GM12878 (cell line): ENCODE measurements around the gene CDHR5. TPM values are rescaled to one million over a fixed set of nuclear protein-coding genes. Genes with fewer than 3 reads are reported as not detected.
A peak's percentile ranks its signal among the peaks of the same experiment; 100 is the strongest.

Source experiments
- ATAC-seq: fragments of 200-7000 bp; cut with Tn5 transposase; 3 replicates; pipeline ENCODE4 v1.9.1; 2020; ENCODE audit warnings: mild to moderate bottlenecking, moderate library complexity
- BruUV-seq: library from RNA; stranded (reverse); fragments of 400-500 nt; replicated peaks from 2 replicates; lab custom pipeline; 2021; lab: Mats Ljungman, UMichigan
- CTCF ChIA-PET: fragments of 300-600 bp; sonication (Branson Sonifier 250); formaldehyde crosslinking; extraction: SDS; loops from one replicate; lab custom pipeline; 2021; ENCODE audit warnings: inconsistent platforms; lab: Yijun Ruan, JAX
- POLR2A ChIA-PET: fragments of 350-600 bp; formaldehyde crosslinking; extraction: SDS; loops from one replicate; lab custom pipeline; 2021; ENCODE audit warnings: inconsistent platforms; lab: Charles Lee
- RAD21 ChIA-PET: fragments of 300-600 bp; sonication (Branson Sonifier 250); formaldehyde crosslinking; loops from one replicate; lab custom pipeline; 2023; ENCODE audit warnings: antibody characterized with exemption; ENCODE audit not compliant: unreplicated experiment; lab: Charles Lee
- SMC1A ChIA-PET: fragments of 300-600 bp; sonication (Branson Sonifier 250); formaldehyde crosslinking; loops from one replicate; lab custom pipeline; 2023; ENCODE audit not compliant: unreplicated experiment, uncharacterized antibody; lab: Charles Lee
- DNase-seq: peaks from one replicate; pipeline ENCODE4 v3.0.0-alpha.2; 2011; ENCODE audit warnings: low read depth, low spot score
- FAIRE-seq: peaks from 3 replicates; lab custom pipeline; 2011; peaks lifted over from hg19 to GRCh38; lab: Jason Lieb, UNC
- H2AFZ ChIP-seq: 2 replicates; pipeline ENCODE4 v1.6.0; 2011; ENCODE audit warnings: low read depth, low read length, control low read depth; ENCODE audit not compliant: control insufficient read depth
- H3K27ac ChIP-seq: 2 replicates; pipeline ENCODE4 v1.5.1; 2011; ENCODE audit warnings: control low read depth; ENCODE audit not compliant: control insufficient read depth, insufficient read depth
- H3K27me3 ChIP-seq, 2 experiments: replicated peaks in 1 of 2; 2 replicates each; pipeline versions ENCODE4 v1.6.0 to v1.6.1; 2011; ENCODE audit warnings: low read length in 1 of 2; ENCODE audit not compliant: control insufficient read depth in 2 of 2, insufficient read depth in 2 of 2
- H3K36me3 ChIP-seq, 2 experiments: 2 replicates each; pipeline ENCODE4 v1.5.1; 2011; ENCODE audit warnings: low read length in 1 of 2; ENCODE audit not compliant: control insufficient read depth in 2 of 2, insufficient read depth in 2 of 2
- H3K4me1 ChIP-seq: 2 replicates; pipeline ENCODE4 v1.6.1; 2011; ENCODE audit warnings: mild to moderate bottlenecking, low read length, moderate library complexity, mixed read lengths; ENCODE audit not compliant: control insufficient read depth, insufficient read depth
- H3K4me2 ChIP-seq: 2 replicates; pipeline ENCODE4 v1.6.0; 2011; ENCODE audit warnings: control low read depth; ENCODE audit not compliant: control insufficient read depth, insufficient read depth
- H3K4me3 ChIP-seq: fragments of 200-600 bp; sonication (generic); 2 replicates; pipeline ENCODE4 v1.5.1; 2016
- H3K79me2 ChIP-seq: 2 replicates; pipeline ENCODE4 v1.6.0; 2011; ENCODE audit warnings: low read length; ENCODE audit not compliant: control insufficient read depth, insufficient read depth
- H3K9ac ChIP-seq: 2 replicates; pipeline ENCODE4 v1.8.0; 2011; ENCODE audit warnings: low read length, control low read depth, mixed read lengths; ENCODE audit not compliant: control insufficient read depth, insufficient read depth
- H3K9me3 ChIP-seq: replicated peaks from 3 replicates; pipeline ENCODE4 v1.5.1; 2011; ENCODE audit warnings: mild to moderate bottlenecking, low read length; ENCODE audit not compliant: control insufficient read depth, insufficient read depth
- H4K20me1 ChIP-seq: 2 replicates; pipeline ENCODE4 v1.6.0; 2011; ENCODE audit not compliant: control insufficient read depth, insufficient read depth
- BCL11A ChIP-seq: IDR thresholded peaks from 2 replicates; pipeline ENCODE4 v1.6.1; 2011; ENCODE audit warnings: low read depth, low read length
- CBX5 ChIP-seq: sonication (generic); IDR thresholded peaks from 2 replicates; pipeline ENCODE4 v1.6.1; 2016; ENCODE audit warnings: low read depth, moderate library complexity, mild to moderate bottlenecking, inconsistent platforms
- CHD1 ChIP-seq: IDR thresholded peaks from 2 replicates; pipeline ENCODE4 v1.6.1; 2012; ENCODE audit warnings: low read depth, low read length, improper control_type of control experiment
- CHD4 ChIP-seq: fragments of 200-600 bp; sonication (generic); IDR thresholded peaks from 2 replicates; pipeline ENCODE4 v1.6.1; 2016; ENCODE audit warnings: mild to moderate bottlenecking
- DPF2 ChIP-seq: fragments of 450-650 bp; IDR thresholded peaks from 2 replicates; pipeline ENCODE4 v1.6.1; 2017; ENCODE audit warnings: mild to moderate bottlenecking
- EZH2 ChIP-seq: IDR thresholded peaks from 2 replicates; pipeline ENCODE4 v1.6.1; 2012; ENCODE audit warnings: low read depth, mild to moderate bottlenecking, control low read depth, inconsistent platforms, low read length, borderline replicate concordance; ENCODE audit not compliant: control insufficient read depth
- LARP7 ChIP-seq: fragments of 450-650 bp; IDR thresholded peaks from 2 replicates; pipeline ENCODE4 v1.6.1; 2017; ENCODE audit warnings: mild to moderate bottlenecking
- MEF2A ChIP-seq: IDR thresholded peaks from 2 replicates; pipeline ENCODE4 v1.6.1; 2011; ENCODE audit warnings: low read depth, mild to moderate bottlenecking, low read length, moderate library complexity; ENCODE audit not compliant: insufficient read depth
- RAD21 ChIP-seq: IDR thresholded peaks from 2 replicates; pipeline ENCODE4 v1.6.1; 2011; ENCODE audit warnings: mild to moderate bottlenecking, low read depth, low read length, moderate library complexity; ENCODE audit not compliant: insufficient read depth
- RAD51 ChIP-seq: fragments of 450-650 bp; IDR thresholded peaks from 2 replicates; pipeline ENCODE4 v1.6.1; 2016; ENCODE audit warnings: moderate library complexity, mild to moderate bottlenecking, inconsistent platforms
- RELB ChIP-seq: fragments of 450-650 bp; IDR thresholded peaks from 2 replicates; pipeline ENCODE4 v1.6.1; 2017; ENCODE audit warnings: low read depth, mild to moderate bottlenecking, moderate library complexity
- ZNF207 ChIP-seq: fragments of 450-650 bp; IDR thresholded peaks from 2 replicates; pipeline ENCODE4 v1.6.1; 2014; ENCODE audit warnings: antibody characterized with exemption, mild to moderate bottlenecking, borderline replicate concordance
- ZNF24 ChIP-seq: fragments of 450-650 bp; IDR thresholded peaks from 2 replicates; pipeline ENCODE4 v1.6.1; 2017; ENCODE audit warnings: antibody characterized with exemption, mild to moderate bottlenecking
- ZNF274 ChIP-seq: IDR thresholded peaks from one replicate; pipeline ENCODE4 v1.8.0; 2011; ENCODE audit not compliant: insufficient read length, insufficient read depth
- WGBS: methylation state at CpG from one replicate; pipeline ENCODE4 v1.1.6; 2016; ENCODE audit warnings: low lambda C conversion rate; ENCODE audit not compliant: insufficient replicate concordance, insufficient coverage; ENCODE audit errors: missing lambda C conversion rate; 5-methylcytosine and 5-hydroxymethylcytosine counted together
- in situ Hi-C: fragments of 300-500 bp; cut with MboI; formaldehyde crosslinking; loops from 9 replicates; pipeline ENCODE4 v1.14.3; 2018; ENCODE audit warnings: mixed read lengths
- intact Hi-C: fragments of 100-400 bp; cut with micrococcal nuclease; formaldehyde crosslinking; loops from one replicate; pipeline ENCODE4 v1.14.2; 2022; ENCODE audit not compliant: unreplicated experiment
- polyA plus RNA-seq, 11 experiments: library from polyadenylated mRNA; depleted of rRNA in 4 of 11; unstranded in 6 of 11; stranded (reverse) in 5 of 11; fragments of >200 nt; fragmentation: Nextera tagmentation in 4 of 11; fragmentation: Illumina TruSeq in 1 of 11; extraction: Ambion mirVana in 4 of 11; extraction: Trizol in 1 of 11; gene quantifications; 1 replicate in 1 of 11; 2 replicates in 10 of 11; pipeline versions ENCODE4 v1.2.1 to v1.2.3, GENCODE V29; 2011 to 2016; ENCODE audit warnings: inconsistent platforms in 2 of 11, missing spikeins in 2 of 11, low read depth in 1 of 11
- total RNA-seq, 4 experiments: library from RNA; depleted of rRNA in 3 of 4; stranded (reverse); fragments of >200 nt in 3 of 4; fragmentation: Illumina TruSeq in 1 of 4; extraction: Trizol in 1 of 4; gene quantifications; 2 replicates each; pipeline versions ENCODE4 v1.2.1 to v1.2.3, GENCODE V29; 2013 to 2021
- TF ChIP-seq, protein P1 (sequence below): IDR thresholded peaks from 2 replicates; pipeline ENCODE4 v1.6.1; 2012; ENCODE audit warnings: mild to moderate bottlenecking, low read depth, low read length
- TF ChIP-seq, protein P2 (sequence below): fragments of 150-350 bp; IDR thresholded peaks from 2 replicates; pipeline ENCODE4 v1.6.1; 2016; ENCODE audit warnings: low read depth, low read length
- TF ChIP-seq, protein P3 (sequence below): IDR thresholded peaks from 2 replicates; pipeline ENCODE4 v1.6.1; 2012; ENCODE audit warnings: low read length, inconsistent platforms

Gene CDHR5
- total and polyA plus RNA-seq, 10 of the 15 experiments (the other 5 are each of a cell fraction or from before 2014, with no cell fraction given): 0.06 TPM; not detected in 9

DNA sequence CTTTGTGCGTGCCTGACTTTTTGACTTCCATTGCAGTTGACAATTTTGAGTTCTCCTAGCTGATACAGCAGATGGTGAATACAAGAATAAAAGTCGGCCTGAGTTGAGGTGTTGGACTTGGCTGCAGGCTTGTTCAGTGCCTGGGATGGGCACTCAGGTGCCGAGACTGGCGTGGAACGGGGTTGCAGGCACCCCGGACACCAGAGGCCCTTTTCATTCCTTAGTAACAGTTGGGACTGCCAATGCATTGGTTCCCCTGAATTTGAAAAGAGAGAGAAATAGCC lies 47.2 kb downstream of the CDHR5 start:
- ATAC-seq: no peak
- ChIA-PET CTCF (no interaction called here), RAD21 (no interaction called here), SMC1A (no interaction called here), POLR2A (interaction anchor here (0.9 to 1.5 kb wide), 3 partner anchors 9 to 144 kb away, joined by 3 to 4 read pairs (median 3); no protein-coding TSS in a partner anchor)
- Histone ChIP-seq H3K79me2 (peaks cover 53% of the 10 kb centered on the region), H2AFZ (no peak overlapping the region), H3K4me1 (peaks cover 16% of the 10 kb centered on the region), H3K4me2 (peak overlapping the region; percentile 62), H4K20me1 (peaks cover 28% of the 10 kb centered on the region), H3K36me3 (peaks cover 5 to 6% of the 10 kb centered on the region in 2 experiments), H3K27ac (peak overlapping the region; percentile 100), H3K9me3 (no peaks in the 10 kb centered on the region), H3K4me3 (peak overlapping the region; percentile 85), H3K27me3 (peaks cover 0 to 3% of the 10 kb centered on the region in 2 experiments; a peak in 2 of 4 replicates), H3K9ac (peak overlapping the region; percentile 97)
- WGBS: 47% methylated on average over 6 of the region's 6 CpGs
- in situ Hi-C loops: no loop called here
- TSS peak; percentile 67 for BruUV-seq
- intact Hi-C loops: no loop called here
- no peak for FAIRE-seq
- no peak for DNase-seq
- no peak for TF ChIP-seq CHD1
- no peak for TF ChIP-seq EZH2
- TF ChIP-seq, protein P1, sequence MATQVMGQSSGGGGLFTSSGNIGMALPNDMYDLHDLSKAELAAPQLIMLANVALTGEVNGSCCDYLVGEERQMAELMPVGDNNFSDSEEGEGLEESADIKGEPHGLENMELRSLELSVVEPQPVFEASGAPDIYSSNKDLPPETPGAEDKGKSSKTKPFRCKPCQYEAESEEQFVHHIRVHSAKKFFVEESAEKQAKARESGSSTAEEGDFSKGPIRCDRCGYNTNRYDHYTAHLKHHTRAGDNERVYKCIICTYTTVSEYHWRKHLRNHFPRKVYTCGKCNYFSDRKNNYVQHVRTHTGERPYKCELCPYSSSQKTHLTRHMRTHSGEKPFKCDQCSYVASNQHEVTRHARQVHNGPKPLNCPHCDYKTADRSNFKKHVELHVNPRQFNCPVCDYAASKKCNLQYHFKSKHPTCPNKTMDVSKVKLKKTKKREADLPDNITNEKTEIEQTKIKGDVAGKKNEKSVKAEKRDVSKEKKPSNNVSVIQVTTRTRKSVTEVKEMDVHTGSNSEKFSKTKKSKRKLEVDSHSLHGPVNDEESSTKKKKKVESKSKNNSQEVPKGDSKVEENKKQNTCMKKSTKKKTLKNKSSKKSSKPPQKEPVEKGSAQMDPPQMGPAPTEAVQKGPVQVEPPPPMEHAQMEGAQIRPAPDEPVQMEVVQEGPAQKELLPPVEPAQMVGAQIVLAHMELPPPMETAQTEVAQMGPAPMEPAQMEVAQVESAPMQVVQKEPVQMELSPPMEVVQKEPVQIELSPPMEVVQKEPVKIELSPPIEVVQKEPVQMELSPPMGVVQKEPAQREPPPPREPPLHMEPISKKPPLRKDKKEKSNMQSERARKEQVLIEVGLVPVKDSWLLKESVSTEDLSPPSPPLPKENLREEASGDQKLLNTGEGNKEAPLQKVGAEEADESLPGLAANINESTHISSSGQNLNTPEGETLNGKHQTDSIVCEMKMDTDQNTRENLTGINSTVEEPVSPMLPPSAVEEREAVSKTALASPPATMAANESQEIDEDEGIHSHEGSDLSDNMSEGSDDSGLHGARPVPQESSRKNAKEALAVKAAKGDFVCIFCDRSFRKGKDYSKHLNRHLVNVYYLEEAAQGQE: no peak
- TF ChIP-seq ZNF24: no peak
- TF ChIP-seq MEF2A: no peak
- no peak for TF ChIP-seq RELB
- TF ChIP-seq, protein P2, sequence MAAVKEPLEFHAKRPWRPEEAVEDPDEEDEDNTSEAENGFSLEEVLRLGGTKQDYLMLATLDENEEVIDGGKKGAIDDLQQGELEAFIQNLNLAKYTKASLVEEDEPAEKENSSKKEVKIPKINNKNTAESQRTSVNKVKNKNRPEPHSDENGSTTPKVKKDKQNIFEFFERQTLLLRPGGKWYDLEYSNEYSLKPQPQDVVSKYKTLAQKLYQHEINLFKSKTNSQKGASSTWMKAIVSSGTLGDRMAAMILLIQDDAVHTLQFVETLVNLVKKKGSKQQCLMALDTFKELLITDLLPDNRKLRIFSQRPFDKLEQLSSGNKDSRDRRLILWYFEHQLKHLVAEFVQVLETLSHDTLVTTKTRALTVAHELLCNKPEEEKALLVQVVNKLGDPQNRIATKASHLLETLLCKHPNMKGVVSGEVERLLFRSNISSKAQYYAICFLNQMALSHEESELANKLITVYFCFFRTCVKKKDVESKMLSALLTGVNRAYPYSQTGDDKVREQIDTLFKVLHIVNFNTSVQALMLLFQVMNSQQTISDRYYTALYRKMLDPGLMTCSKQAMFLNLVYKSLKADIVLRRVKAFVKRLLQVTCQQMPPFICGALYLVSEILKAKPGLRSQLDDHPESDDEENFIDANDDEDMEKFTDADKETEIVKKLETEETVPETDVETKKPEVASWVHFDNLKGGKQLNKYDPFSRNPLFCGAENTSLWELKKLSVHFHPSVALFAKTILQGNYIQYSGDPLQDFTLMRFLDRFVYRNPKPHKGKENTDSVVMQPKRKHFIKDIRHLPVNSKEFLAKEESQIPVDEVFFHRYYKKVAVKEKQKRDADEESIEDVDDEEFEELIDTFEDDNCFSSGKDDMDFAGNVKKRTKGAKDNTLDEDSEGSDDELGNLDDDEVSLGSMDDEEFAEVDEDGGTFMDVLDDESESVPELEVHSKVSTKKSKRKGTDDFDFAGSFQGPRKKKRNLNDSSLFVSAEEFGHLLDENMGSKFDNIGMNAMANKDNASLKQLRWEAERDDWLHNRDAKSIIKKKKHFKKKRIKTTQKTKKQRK: no peak
- no peak for TF ChIP-seq DPF2
- no peak for TF ChIP-seq RAD51
- no peak for TF ChIP-seq LARP7
- TF ChIP-seq BCL11A: no peak
- TF ChIP-seq ZNF274: no peak
- TF ChIP-seq CBX5: no peak
- TF ChIP-seq, protein P3, sequence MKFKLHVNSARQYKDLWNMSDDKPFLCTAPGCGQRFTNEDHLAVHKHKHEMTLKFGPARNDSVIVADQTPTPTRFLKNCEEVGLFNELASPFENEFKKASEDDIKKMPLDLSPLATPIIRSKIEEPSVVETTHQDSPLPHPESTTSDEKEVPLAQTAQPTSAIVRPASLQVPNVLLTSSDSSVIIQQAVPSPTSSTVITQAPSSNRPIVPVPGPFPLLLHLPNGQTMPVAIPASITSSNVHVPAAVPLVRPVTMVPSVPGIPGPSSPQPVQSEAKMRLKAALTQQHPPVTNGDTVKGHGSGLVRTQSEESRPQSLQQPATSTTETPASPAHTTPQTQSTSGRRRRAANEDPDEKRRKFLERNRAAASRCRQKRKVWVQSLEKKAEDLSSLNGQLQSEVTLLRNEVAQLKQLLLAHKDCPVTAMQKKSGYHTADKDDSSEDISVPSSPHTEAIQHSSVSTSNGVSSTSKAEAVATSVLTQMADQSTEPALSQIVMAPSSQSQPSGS: no peak
- TF ChIP-seq CHD4: no peak
- TF ChIP-seq ZNF207: no peak
- no peak for TF ChIP-seq RAD21
